A549 (cell line): ENCODE measurements around the gene SKIL.
A peak's percentile ranks its signal among the peaks of the same experiment; 100 is the strongest.

Experiments
- CTCF ChIP-seq: fragments of >200 bp; sonication (Bioruptor Twin); formaldehyde crosslinking; IDR thresholded peaks from 3 replicates; pipeline ENCODE4 v1.5.1; 2016
- EP300 ChIP-seq, 2 experiments: fragments of >200 bp; sonication (Bioruptor Twin); formaldehyde crosslinking; IDR thresholded peaks; 2 replicates in 1 of 2; 3 replicates in 1 of 2; pipeline ENCODE4 v1.6.1; 2016 to 2017
- FOSL2 ChIP-seq, 2 experiments: fragments of 450-650 bp in 1 of 2; fragments of >200 bp in 1 of 2; sonication (Bioruptor Twin) in 1 of 2; formaldehyde crosslinking; IDR thresholded peaks; 2 replicates each; pipeline versions ENCODE4 v1.5.0 to v1.6.1; 2016 to 2020; ENCODE audit warnings: mild to moderate bottlenecking in 1 of 2, moderate library complexity in 1 of 2
- MAX ChIP-seq: IDR thresholded peaks from 2 replicates; pipeline ENCODE4 v1.6.1; 2012
- RCOR1 ChIP-seq: fragments of 150-350 bp; IDR thresholded peaks from 2 replicates; pipeline ENCODE4 v1.6.1; 2014; ENCODE audit warnings: antibody characterized with exemption, low read length, low read depth

- TF ChIP-seq CTCF (peak; percentile 96), EP300 (IDR thresholded peaks at IDR 0.05) (no peak), FOSL2 (IDR thresholded peaks at IDR 0.05) (no peak), FOSL2 (CRISPR knock-in tag; IDR thresholded peaks at IDR 0.05) (no peak), RCOR1 (no peak), MAX (no peak)
Measured at GRCh38 chr3:170414202-170414663, 56.7 kb downstream of the SKIL start.
